ENCODE data around the gene GP2. TPM values are rescaled to one million over a fixed set of nuclear protein-coding genes. Genes with fewer than 3 reads are reported as not detected.

GP2 gene
- polyA plus RNA-seq, 3 donors: not detected

- Mint-ChIP-seq H3K27me3 (ENCODE audit: low read depth in 3 of 3) (peaks cover 0 to 10% (median 9%) of the 10 kb centered on the region in 3 donors), H3K36me3 (no peaks in the 10 kb centered on the region), H3K27ac (no peak overlapping the region), H3K4me3 (no peak overlapping the region), H3K9me3 (peaks cover 0 to 2% (median 0%) of the 10 kb centered on the region in 7 donors), H3K4me1 (no peaks in the 10 kb centered on the region)
- DNase-seq: no peak
- no peak overlapping the region for H3K9ac ChIP-seq (ENCODE audit: insufficient read depth, low read length, poor library complexity, severe bottlenecking)
- H3K9me3 ChIP-seq (replicated peaks in 1 of 2; ENCODE audit: control insufficient read depth in 1 of 2, insufficient read depth in 1 of 2, low read length in 2 of 2): no peaks in the 10 kb centered on the region
- H2AFZ ChIP-seq (ENCODE audit: insufficient read depth, low read depth, low read length, poor library complexity, severe bottlenecking): no peak overlapping the region
- 80% methylated on average over 1 of the region's 1 CpG for WGBS (ENCODE audit: insufficient coverage)
- no peak overlapping the region for H3K4me3 ChIP-seq (replicated peaks in 1 of 3; ENCODE audit: low read depth in 2 of 3, low read length in 3 of 3)
- H3K27me3 ChIP-seq (ENCODE audit: control insufficient read depth in 2 of 2, insufficient read depth in 2 of 2, low read length in 2 of 2): no peaks in the 10 kb centered on the region
- intact Hi-C loops (cut with micrococcal nuclease): no loop called here
- TF ChIP-seq CTCF (IDR thresholded peaks at IDR 0.05): no peak
- H3K4me1 ChIP-seq (ENCODE audit: control insufficient read depth in 1 of 2, insufficient read depth in 2 of 2, low read length in 2 of 2): no peaks in the 10 kb centered on the region
- no peaks in the 10 kb centered on the region for H3K36me3 ChIP-seq (replicated peaks in 1 of 2; ENCODE audit: control insufficient read depth in 1 of 2, insufficient read depth in 2 of 2, low read length in 2 of 2)
- no peaks in the 10 kb centered on the region for H4K20me1 ChIP-seq (ENCODE audit: insufficient read depth, low read length)
- no peak overlapping the region for H3K27ac ChIP-seq (ENCODE audit: low read depth in 1 of 2, low read length in 2 of 2)
- H3K4me2 ChIP-seq (replicated peaks; ENCODE audit: extremely low read depth, low read length, poor library complexity, severe bottlenecking): no peak overlapping the region
- no peaks in the 10 kb centered on the region for H3K79me2 ChIP-seq (ENCODE audit: insufficient read depth, low read length)
Measured at GRCh38 chr16:20334396-20334795, 7.1 kb upstream of the GP2 start.

GRCh38 chr16:20333120-20333519 lies 5.8 kb upstream of the GP2 start:
- intact Hi-C loops (cut with micrococcal nuclease): no loop called here
- H3K27ac Mint-ChIP-seq: no peak overlapping the region
- WGBS (ENCODE audit: insufficient coverage): 67% methylated on average over 4 of the region's 5 CpGs
- no peaks in the 10 kb centered on the region for H3K4me1 ChIP-seq (ENCODE audit: control insufficient read depth in 1 of 2, insufficient read depth in 2 of 2, low read length in 2 of 2)
- peaks cover 0 to 9% (median 9%) of the 10 kb centered on the region in 3 donors for H3K27me3 Mint-ChIP-seq (ENCODE audit: low read depth in 3 of 3)
- H3K4me3 ChIP-seq (replicated peaks in 1 of 3; ENCODE audit: low read depth in 2 of 3, low read length in 3 of 3): no peak overlapping the region
- H3K36me3 Mint-ChIP-seq: no peaks in the 10 kb centered on the region
- H3K4me1 Mint-ChIP-seq: no peaks in the 10 kb centered on the region
- no peaks in the 10 kb centered on the region for H3K27me3 ChIP-seq (ENCODE audit: control insufficient read depth in 2 of 2, insufficient read depth in 2 of 2, low read length in 2 of 2)
- TF ChIP-seq CTCF (IDR thresholded peaks at IDR 0.05): no peak
- no peak overlapping the region for H3K9ac ChIP-seq (ENCODE audit: insufficient read depth, low read length, poor library complexity, severe bottlenecking)
- no peaks in the 10 kb centered on the region for H4K20me1 ChIP-seq (ENCODE audit: insufficient read depth, low read length)
- H3K4me3 Mint-ChIP-seq: no peak overlapping the region
- H3K79me2 ChIP-seq (ENCODE audit: insufficient read depth, low read length): no peaks in the 10 kb centered on the region
- H3K36me3 ChIP-seq (replicated peaks in 1 of 2; ENCODE audit: control insufficient read depth in 1 of 2, insufficient read depth in 2 of 2, low read length in 2 of 2): no peaks in the 10 kb centered on the region
- no peak for DNase-seq
- no peak overlapping the region for H2AFZ ChIP-seq (ENCODE audit: insufficient read depth, low read depth, low read length, poor library complexity, severe bottlenecking)
- H3K4me2 ChIP-seq (replicated peaks; ENCODE audit: extremely low read depth, low read length, poor library complexity, severe bottlenecking): no peak overlapping the region
- no peaks in the 10 kb centered on the region for H3K9me3 ChIP-seq (replicated peaks in 1 of 2; ENCODE audit: control insufficient read depth in 1 of 2, insufficient read depth in 1 of 2, low read length in 2 of 2)
- H3K9me3 Mint-ChIP-seq: peaks cover 0 to 2% (median 0%) of the 10 kb centered on the region in 7 donors
- no peak overlapping the region for H3K27ac ChIP-seq (ENCODE audit: low read depth in 1 of 2, low read length in 2 of 2)
